GM18517 (cell line): ENCODE results near the gene BHLHA15.
"Not testable (repeated sequence)": the region's sequence is repeated elsewhere in the genome, so short reads cannot be mapped to it uniquely, and the experiment has no call there.

Experiments used
- ATAC-seq: cut with Tn5 transposase; IDR thresholded peaks from one replicate; pipeline ENCODE4 v1.9.1; 2021; ENCODE audit warnings: mild to moderate bottlenecking, moderate library complexity; ENCODE audit not compliant: unreplicated experiment

Gene BHLHA15

DNA sequence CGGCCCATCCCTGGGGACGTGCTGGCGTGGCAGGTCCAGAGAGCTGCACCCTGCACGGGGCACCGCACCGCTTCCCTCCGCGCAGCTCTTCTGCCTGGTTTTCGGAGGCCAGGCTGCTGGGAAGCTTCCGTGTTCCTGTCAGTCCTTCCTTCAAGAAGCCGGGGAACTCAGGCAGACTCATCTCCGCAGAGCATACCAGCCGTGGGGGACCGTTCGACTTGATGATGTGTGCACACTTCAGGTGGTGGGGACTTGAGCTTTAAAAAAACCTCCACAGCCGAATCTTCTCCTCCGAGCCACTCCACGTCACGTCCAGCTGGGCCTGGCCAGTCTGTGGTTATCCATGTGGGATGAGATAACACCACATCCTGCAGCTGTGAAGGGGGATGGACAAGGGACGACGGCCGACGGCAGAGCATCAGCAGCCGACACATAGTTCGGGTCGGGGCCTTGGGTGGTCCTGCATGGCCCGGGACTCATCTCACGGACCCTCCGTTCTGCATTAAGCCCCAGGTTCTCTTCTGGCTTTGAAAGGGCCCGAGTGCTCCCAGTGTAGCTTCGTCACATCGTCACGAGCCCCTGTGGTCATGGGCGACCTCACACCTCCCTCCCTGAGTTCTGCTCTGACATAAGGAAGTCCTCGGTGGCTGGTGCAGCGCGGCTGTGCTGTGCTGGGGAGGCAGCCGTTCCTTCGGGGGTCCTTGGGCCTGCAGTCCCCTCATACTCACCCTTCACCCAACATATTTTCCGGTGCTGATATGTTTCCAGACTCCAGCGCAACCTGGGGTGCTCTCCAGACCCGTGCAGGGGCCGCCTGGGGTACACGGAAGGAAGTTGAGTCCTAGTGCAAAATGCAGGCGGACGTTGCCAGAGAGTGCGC lies 4.5 kb upstream of the BHLHA15 start:
- ATAC-seq = no peak

DNA sequence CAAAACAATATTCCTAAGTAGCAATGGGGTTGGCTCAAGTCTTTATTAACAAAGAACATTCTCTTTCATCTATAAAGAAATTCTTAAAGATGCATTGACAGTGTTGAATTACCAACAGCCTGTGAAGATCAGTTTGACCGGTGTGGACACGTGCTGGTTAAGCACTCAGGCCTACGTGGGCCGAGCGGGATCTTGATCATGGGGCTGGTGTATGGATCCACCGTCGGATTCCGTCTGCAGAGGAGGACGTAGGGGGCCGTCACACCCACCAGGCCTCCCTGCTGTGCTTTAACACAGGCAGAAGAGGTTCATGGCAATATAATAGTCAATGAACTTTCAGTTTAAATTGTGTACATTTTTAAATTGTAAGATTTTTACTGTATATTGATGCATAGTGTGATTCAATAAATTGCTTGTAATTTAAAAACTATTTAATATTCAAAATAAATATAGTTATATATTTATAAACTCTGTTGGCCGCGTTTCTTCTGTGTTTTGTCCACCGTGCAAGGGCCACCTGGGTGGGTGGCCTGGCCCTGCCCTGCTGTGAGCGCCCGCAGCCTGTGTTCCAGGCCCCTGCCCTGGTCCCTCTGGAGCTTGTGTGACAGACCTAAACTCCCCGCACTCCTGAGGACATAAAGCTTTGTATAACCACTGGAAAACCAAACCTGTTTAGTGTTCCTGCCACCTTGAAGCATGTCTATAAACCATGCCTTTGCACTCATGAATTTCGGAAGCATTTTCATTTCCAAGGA lies 1.9 kb upstream of the BHLHA15 start:
- ATAC-seq = no peak

DNA sequence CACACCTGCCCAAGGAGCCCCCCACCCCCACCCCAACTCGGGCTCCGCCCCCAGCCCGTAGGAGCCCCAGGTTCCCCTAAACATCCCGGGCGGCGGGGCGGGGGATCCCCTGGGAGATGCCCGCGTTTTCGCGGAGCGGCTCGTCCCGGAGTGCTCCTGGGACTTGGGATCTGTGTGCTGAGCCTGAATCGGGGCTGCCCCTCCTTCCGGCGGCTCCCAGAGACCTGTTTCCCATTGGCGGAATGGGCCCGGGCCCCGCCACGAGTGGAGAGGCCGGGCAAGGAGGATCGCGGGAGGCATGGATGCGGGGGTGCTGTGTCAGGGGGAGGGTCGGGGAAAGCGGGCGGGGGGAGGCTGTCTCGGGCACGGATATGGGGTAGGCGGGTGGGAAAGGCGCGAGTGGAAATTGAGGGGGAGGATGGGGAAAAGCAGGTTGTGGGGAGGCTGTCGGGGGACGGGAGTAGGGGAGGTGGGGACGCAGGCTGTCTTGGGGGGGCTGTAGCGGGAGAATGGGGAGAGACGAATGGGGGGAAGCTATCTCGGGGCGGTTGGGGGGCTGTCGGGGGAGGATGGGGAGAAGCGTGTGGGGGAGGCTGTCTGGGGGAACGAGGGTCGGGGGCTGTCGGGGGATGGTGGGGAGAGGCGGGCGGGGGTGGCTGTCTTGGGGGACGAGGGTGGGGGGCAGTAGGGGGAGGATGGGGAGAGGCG lies 572 bp upstream of the BHLHA15 start:
- no peak for ATAC-seq

DNA sequence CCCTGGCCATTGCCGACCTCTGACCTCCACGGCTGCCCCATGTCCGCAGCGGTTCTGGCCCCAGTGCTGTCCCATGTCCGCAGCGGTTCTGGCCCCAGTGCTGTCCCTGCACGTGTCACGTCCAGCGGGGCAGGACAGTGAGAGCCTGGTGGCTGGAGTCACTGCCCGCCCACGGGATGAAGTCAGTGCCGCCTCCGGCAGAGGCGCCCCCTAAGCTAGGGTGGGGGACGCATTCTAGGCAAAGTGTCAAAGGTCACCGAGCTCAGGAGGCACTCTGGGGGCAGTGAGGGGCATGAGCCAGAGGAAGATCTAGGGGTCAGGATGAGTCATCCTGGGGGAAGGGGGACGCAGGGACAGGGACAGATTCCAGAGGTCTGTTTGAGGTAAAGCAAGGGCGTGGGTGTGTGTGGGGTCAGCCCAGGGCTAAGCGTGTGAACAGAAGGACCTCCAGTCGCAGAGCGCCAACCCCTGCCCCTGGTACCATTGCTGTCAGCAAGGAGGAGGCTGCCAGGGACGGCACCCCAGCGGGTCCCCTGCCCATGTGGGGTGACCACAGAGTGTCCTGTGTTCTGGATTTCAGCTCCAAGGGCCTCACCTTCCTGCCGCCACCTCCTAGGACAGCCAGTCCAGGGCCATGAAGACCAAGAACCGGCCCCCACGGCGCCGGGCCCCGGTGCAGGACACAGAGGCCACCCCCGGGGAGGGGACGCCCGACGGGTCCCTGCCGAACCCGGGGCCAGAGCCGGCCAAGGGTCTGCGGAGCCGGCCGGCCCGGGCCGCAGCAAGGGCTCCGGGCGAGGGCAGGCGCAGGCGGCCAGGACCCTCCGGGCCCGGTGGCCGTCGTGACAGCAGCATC lies 665 bp downstream of the BHLHA15 start:
- no peak for ATAC-seq

DNA sequence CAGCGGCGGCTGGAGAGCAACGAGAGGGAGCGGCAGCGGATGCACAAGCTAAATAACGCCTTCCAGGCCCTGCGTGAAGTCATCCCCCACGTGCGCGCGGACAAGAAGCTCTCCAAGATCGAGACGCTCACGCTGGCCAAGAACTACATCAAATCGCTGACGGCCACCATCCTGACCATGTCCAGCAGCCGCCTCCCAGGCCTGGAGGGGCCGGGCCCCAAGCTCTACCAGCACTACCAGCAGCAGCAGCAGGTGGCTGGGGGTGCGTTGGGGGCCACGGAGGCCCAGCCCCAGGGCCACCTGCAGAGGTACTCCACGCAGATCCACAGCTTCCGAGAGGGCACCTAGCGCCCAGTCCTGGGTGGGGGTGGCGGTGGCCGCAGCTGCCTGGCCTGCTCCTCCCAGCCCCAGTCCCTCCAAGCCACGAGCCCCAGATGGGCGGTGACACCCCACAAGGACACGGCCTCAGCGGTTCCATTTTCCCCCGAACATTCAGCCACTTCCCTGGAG lies 1.3 kb downstream of the BHLHA15 start:
- ATAC-seq = no peak

DNA sequence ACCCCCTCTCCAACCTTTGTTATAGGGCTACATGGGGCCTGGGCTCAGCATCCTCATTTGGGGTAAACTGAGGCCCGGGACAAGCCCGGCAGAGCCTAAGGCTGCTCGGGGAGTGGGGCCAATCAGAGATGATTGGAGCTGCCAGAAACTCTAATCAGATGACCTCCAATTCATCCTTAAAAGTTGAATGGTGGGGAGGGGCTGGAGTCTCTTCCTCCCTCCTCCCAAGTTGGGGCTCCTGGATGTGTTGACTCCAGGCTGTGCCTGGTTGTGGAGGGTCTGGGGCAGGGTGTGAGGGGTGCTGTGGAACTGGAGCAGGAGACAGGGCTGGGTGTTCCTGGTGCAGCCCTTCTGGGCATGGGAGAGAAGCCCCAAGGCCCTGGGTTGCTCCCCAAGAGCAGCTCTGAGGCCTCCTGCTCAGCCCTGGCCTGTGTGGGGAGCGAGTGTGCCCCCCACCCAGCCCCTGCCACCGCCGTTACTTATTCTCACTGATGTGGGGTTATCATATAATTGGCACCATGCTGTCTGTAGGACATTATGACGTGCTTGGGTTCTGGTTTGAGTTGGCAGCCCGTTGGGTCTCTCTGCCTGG lies 2.2 kb downstream of the BHLHA15 start:
- no peak for ATAC-seq

DNA sequence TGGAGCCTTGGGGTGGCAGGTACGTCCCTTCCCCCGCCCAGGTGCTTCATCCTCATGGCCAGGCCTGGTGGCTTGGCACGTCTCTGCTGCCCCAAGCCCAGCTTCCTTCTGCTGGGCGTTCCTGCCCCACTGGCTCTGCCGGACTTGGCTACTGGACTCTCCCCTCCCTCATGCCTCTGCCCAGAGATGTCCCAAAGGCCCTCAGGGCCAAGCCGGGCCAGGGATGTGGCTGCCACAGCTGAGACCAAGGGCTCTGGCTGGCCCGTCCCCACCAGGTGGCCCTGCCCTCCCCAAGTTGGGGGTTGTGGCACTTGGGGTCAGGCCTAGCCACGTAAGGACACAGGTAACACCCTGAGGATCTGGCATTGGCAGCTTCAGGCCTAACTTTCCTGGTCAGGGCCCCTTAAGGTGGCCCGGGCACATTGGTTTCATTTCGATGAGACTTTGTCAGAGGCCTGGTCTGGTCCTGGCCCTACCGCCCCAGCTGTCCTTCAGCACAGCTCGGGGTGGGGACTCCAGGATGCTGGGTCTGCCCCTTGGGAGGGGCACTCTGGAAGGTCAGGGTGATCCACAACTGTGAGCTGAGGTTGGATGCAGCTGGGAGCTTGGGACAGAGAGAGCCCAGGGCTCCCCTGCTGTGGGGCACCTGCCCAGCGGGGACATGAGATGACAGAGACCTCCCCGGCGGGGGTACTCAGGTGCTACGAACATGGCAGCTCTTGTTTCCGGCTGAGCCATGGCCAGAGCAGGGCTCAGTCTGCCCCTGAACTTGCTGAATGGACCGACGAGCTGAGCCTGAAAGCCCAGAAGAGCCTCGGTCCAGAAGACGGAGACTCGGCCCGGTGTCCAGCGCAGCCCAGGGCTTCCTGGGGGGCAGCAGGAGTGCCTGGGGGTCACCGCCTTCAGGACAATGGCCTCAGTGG lies 2.9 kb downstream of the BHLHA15 start:
- ATAC-seq = no peak

DNA sequence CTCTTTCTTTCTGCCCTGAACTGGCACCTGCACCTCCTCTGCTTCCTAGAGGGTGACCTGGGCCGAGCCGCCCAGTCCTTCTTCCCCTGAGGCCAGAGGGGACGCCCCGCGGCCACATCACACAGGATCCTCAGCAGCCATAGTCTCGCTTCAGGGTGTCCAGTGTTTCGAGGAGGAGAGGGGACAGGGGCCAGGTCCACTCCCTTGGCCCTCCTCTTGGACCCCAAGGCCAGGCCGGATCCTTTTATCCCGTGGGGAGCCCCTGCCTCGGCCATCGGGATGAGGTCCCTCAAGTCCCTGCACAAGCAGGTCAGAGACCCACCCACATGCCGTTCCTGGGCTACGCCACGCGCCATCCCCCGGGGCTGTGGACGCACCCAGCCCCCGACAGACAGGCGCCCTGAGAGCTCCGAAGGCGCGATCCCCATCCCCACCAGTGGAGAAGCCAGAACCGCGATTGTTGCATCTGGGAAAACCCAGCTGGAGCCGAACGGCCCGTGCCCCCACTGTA lies 3.6 kb downstream of the BHLHA15 start:
- no peak for ATAC-seq

DNA sequence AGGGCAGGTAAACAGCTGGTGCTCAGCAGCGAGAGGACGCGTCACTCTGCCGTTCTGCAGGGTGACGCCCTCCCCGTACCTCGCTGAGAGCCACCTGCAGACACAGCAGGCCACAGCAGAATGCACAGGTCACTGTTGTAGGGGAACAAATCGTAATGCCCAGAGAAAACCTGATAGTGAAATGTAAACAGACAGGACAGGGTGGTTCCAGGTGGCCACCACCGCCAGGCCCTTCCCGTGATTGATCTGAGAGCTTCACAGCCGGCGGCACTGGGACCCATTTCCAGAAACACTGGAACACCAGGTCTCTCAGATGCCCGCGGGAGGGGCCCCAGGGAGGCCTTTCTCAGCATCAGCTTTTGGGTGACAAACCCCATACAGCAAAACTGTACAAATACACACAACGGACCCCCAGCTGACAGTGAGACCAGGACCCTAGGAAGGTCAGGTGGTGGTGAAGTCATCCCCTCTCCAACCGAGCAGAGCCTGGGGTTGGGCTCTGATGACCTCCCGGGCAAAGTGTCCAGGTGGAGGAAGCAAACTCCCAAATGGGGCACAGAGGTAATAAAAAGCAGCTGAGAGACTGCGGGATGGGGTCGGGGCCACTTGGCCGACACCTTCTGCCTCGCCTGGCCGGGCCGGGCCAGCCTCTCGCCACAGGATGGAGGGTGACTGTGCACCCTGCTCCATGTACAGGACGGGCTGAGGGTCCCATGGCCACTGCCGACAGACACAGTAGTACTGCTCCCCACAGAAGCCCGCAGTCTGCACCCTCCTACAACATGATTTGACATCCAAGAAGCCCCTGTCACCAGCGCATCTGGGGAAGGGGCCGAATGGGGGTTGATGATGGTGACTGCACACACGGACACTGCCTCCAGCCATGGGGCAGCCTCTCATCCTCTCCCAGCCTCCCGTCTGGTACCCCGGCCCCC lies 4.6 kb downstream of the BHLHA15 start:
- ATAC-seq = no peak

DNA sequence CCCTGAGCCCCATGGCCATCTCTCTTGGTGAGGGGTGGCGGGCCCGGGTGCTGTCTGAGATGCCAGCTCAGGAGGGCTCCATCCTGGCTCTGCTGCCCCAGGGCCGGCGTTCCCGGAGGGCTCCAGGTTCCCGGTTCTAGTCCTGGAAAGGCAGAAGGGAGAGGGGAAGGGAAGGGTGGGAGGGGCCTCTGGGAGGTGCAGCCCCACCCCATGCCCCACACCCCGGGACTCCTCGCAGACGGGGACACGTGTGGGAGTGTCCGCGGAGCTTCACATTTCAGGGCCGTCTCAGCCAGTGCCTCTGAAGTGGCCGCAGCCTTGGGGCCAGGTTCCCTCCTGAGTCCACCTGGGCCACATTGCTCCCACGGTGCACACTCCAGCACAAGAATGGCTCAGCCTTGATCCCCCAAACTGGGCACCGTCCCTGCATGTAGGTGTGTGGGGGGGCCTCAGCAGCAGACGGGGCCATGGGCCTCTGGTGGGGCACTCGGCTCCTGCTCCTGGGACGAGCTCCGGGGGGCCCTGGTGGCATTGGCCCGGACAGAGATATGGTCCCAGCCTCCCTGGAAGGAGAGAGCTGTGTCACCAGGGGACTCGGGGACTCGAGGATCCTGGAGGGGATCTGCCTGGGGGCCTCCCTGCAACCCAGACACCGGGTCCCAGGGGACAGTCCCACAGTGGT lies 5.8 kb downstream of the BHLHA15 start:
- ATAC-seq = no peak

DNA sequence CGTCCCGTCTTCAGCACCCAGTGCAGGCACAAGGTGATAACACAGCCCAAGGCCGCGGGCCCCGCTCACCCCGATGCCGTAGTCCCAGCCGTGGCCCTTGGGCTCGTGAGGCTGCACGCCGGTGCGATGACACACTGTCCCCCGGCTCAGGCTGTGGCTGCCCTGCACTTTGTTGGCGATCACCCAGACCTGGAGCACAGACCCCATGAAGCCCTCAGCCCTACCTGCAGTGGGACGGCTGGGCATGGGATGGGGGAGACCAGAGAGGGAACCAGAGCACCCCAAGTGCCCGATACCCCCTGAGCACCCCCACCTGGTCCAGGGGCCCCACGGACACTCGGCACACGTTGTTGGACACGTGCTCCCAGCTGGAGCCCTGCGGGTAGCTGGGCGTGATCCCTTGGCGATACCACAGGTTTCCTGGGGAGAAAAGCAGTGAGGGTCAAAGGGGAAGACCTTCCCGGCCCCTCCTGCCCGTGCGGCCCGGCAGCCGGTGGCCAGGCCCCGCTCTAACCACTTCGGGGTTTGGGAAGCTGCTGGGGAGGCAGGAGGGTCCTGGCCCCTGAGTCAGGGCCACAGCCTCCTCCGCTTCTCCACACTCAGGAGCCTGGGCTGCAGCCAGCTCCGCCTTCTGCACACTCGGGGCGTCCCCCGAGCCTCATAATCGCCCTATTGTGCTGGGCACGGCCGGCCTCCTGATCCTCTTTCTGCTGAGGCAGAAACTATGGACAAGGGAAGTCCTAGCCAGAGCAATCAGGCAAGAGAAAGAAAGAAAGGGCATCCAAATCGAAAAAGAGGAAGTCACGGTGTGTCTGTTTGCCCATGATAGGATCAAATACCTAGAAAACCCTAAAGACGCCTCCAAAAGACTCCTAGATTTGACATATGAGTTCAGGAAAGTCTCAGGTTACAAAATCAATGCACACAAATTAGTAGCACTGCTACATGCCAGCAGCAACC lies 6.7 kb downstream of the BHLHA15 start:
- ATAC-seq = no peak

DNA sequence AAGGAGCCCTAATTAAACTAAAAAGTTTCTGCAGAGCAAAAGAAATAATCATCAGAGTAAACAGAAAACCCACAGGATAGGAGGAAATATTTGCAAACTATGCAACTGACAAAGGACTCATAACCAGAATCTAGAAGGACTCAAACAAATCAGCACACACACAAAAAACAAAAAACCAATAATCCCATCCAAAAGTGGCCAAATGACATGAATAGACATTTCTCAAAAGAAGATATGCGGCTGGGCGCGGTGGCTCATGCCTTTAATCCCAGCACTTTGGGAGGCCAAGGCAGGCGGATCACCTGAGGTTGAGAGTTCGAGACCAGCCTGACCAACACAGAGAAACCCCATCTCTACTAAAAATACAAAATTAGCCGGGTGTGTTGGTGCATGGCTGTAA lies 8.1 kb downstream of the BHLHA15 start:
- not testable (repeated sequence) for ATAC-seq

DNA sequence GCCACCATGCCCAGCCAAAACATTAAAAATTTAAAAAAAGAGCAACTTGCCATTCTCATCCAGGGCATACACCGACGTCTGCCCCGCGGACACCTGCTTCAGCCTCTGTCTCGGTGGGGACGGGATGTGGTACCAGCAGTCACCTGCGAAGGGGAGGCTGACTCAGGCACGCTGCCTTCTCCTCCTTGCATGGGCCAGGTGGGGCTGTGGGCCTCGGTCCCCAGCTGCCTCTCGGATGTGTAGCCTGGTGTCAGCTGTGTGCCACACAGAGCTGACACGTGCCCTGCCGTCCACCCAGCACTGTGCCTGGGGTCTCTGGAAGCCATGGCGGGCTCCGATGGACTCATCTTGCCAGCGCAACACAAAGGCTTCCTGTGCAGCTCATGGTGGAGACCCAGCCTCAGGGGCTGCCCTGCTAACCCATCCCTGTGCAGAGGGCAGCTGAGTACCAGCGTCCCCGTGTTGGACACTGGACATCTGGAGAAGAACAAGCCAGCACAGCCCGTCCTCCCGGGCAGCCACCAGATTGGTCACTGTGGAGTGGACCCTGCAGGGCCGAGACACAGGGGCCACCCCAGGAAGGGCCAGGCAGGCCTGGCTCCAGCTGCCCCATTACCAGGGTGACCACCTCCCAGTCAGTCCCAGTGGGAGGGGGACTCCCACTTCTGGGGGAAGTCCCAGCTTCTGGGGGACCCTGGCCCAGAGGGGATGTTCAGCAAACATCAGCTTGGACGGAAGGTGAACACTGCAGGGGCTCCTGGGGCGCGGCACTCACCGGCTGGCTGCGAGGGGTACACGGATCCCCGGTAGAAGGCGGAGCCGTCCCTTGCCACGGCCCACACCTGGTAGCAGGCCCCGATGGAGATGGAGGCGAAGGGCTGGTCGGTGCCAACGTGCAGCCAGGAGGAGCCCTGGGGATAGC lies 10.6 kb downstream of the BHLHA15 start:
- ATAC-seq = no peak

DNA sequence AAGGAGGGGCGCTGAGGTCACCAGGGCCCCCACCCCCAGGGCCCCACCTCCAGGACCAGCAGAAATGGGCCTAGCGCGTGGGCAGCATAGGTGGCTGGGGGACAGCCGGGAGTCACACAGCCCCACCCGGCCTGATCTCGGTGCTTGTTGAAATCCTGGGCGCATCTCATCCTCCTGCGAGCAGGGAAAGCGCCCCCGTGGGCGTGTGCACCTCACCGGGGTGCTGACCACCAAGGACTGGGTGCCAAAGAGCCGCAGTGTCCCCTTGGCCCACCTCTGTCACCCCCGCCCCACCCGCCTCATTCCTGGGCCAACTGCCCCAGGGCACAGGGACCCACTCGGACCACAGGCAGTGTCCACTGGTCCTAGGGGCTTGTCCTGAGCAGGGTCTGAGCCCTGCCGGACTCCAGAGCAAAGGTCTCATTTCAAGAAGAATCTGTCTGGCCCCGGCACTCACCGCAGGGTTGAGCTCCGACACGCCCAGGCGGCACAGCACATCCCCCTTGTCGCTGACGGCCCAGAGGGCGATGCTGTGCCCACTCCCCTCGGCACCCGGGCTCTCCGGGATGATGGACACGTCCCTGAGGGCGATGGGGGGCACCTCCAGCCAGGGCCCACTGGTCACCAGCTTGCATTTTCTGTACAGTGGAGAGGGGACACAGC lies 11.4 kb downstream of the BHLHA15 start:
- no peak for ATAC-seq
